Loucy (cell line): ENCODE results near the gene UAP1L1.
"Not testable (repeated sequence)": the region's sequence is repeated elsewhere in the genome, so short reads cannot be mapped to it uniquely, and the experiment has no call there.

Experiments
- H2AFZ ChIP-seq: fragments of 200-600 bp; sonication (generic); 2 replicates; pipeline ENCODE4 v1.6.0; 2016; ENCODE audit warnings: antibody characterized with exemption, mild to moderate bottlenecking, low read length, moderate library complexity
- H3F3A ChIP-seq: fragments of 200-600 bp; 2 replicates; pipeline ENCODE4 v1.6.0; 2016; ENCODE audit warnings: antibody characterized with exemption, low read depth, mild to moderate bottlenecking
- H3K27me3 ChIP-seq: fragments of 200-600 bp; sonication (generic); 2 replicates; pipeline ENCODE4 v1.6.1; 2014; ENCODE audit warnings: low read length, mild to moderate bottlenecking; ENCODE audit not compliant: insufficient read depth, poor library complexity, severe bottlenecking
- H3K36me3 ChIP-seq: fragments of 200-600 bp; sonication (generic); 2 replicates; pipeline ENCODE4 v1.6.1; 2016; ENCODE audit warnings: low read length; ENCODE audit not compliant: insufficient read depth
- H3K4me1 ChIP-seq: fragments of 200-600 bp; sonication (generic); 2 replicates; pipeline ENCODE4 v1.5.1; 2014; ENCODE audit warnings: low read length, mild to moderate bottlenecking; ENCODE audit not compliant: insufficient read depth, poor library complexity, severe bottlenecking
- H3K4me2 ChIP-seq: fragments of 200-600 bp; sonication (generic); 2 replicates; pipeline ENCODE4 v1.6.0; 2014; ENCODE audit warnings: antibody characterized with exemption, low read length, low read depth, mild to moderate bottlenecking; ENCODE audit not compliant: poor library complexity, severe bottlenecking
- H3K4me3 ChIP-seq: fragments of 200-600 bp; sonication (generic); 2 replicates; pipeline ENCODE4 v1.5.1; 2014; ENCODE audit warnings: low read length, mild to moderate bottlenecking, mixed read lengths; ENCODE audit not compliant: poor library complexity, severe bottlenecking
- H3K79me2 ChIP-seq: fragments of 200-600 bp; sonication (generic); 2 replicates; pipeline ENCODE4 v1.6.1; 2014; ENCODE audit warnings: low read length; ENCODE audit not compliant: insufficient read depth
- H3K9ac ChIP-seq: fragments of 200-600 bp; sonication (generic); 2 replicates; pipeline ENCODE4 v1.6.0; 2014; ENCODE audit warnings: mild to moderate bottlenecking, low read depth, low read length, moderate library complexity; ENCODE audit not compliant: poor library complexity, severe bottlenecking
- H3K9me2 ChIP-seq: fragments of 200-600 bp; sonication (generic); replicated peaks from 2 replicates; pipeline ENCODE4 v1.6.1; 2016; ENCODE audit warnings: low read depth, low read length, mixed read lengths
- H3K9me3 ChIP-seq: fragments of 200-600 bp; sonication (generic); 2 replicates; pipeline ENCODE4 v1.6.1; 2014; ENCODE audit warnings: mild to moderate bottlenecking, antibody characterized with exemption, low read length, low read depth; ENCODE audit not compliant: insufficient read depth
- H4K20me1 ChIP-seq: fragments of 200-600 bp; sonication (generic); 2 replicates; pipeline ENCODE4 v1.6.0; 2014; ENCODE audit warnings: antibody characterized with exemption, low read length, mild to moderate bottlenecking; ENCODE audit not compliant: insufficient read depth, poor library complexity, severe bottlenecking
- EZH2phosphoT487 ChIP-seq: fragments of 200-600 bp; IDR thresholded peaks from 2 replicates; pipeline ENCODE4 v1.6.1; 2018; ENCODE audit warnings: antibody characterized with exemption, mild to moderate bottlenecking, moderate library complexity, borderline replicate concordance
- TF ChIP-seq, protein P1 (sequence below): fragments of 200-600 bp; sonication (generic); conservative IDR thresholded peaks from 2 replicates; pipeline ENCODE4 v1.5.1; 2014; ENCODE audit warnings: mild to moderate bottlenecking, antibody characterized with exemption, low read length

Gene UAP1L1

DNA sequence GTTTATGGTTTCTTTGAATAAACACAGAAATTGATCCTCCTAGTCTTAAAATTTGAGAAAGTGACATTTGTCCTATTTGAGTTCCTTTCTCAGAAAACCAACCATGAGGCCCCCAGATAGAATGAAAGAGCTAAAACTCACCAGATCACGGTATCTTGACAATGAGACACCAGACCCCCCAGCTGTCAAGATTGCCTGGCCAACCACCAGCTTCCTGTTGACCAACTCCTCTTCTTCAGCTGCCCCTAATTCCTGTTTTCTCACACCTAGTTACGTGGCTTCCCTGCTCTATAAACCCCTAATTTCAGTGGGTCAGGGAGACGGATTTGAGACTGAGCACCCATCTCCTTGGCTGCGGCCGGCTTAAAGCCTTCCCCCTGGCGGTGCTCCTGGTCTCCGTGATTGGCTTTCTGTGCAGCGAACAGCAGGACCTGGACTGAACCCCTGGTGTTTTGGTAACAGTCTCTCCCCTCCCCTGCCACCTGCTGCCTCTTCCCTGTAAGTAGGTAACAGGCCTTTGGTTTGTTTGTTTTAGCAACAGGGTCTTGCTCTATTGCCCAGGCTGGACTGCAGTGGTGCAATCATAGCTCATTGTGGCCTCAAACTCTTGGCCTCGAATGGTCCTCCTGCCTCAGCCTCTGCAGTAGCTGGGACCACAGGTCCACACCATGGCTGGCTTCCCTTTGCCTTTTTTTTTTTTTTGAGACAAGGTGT, 18.6 kb upstream of the UAP1L1 start:
- TF ChIP-seq, protein P1, sequence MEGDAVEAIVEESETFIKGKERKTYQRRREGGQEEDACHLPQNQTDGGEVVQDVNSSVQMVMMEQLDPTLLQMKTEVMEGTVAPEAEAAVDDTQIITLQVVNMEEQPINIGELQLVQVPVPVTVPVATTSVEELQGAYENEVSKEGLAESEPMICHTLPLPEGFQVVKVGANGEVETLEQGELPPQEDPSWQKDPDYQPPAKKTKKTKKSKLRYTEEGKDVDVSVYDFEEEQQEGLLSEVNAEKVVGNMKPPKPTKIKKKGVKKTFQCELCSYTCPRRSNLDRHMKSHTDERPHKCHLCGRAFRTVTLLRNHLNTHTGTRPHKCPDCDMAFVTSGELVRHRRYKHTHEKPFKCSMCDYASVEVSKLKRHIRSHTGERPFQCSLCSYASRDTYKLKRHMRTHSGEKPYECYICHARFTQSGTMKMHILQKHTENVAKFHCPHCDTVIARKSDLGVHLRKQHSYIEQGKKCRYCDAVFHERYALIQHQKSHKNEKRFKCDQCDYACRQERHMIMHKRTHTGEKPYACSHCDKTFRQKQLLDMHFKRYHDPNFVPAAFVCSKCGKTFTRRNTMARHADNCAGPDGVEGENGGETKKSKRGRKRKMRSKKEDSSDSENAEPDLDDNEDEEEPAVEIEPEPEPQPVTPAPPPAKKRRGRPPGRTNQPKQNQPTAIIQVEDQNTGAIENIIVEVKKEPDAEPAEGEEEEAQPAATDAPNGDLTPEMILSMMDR: no peak
- TF ChIP-seq EZH2phosphoT487: no peak
- Histone ChIP-seq H3K27me3 (no peaks in the 10 kb centered on the region), H3K9ac (no peak overlapping the region), H3K79me2 (no peaks in the 10 kb centered on the region), H3K4me1 (no peaks in the 10 kb centered on the region), H3K9me3 (no peaks in the 10 kb centered on the region), H4K20me1 (no peaks in the 10 kb centered on the region), H2AFZ (no peak overlapping the region), H3K4me3 (no peak overlapping the region), H3F3A (no peaks in the 10 kb centered on the region; the same call in 1 of the 2 replicates), H3K36me3 (no peaks in the 10 kb centered on the region), H3K9me2 (no peaks in the 10 kb centered on the region), H3K4me2 (no peak overlapping the region)

DNA sequence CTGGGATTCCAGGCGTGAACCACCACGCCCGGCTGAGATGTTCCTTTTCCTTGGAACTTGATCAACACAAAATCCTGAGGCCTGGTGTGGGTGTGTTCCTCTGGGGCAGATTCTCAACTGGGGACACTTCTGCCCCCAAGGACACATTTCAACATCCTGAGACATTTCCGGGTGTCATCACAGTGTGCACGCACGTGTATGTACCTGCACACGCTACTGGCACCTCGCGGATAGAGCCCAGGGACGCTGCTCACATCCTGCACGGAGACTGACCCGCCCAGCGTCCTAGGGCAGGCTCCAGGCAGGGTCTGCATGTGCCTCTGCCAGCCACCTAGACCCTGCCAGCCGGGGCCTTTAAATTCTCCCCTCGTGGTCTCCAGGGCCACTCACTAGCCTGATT, 14.9 kb upstream of the UAP1L1 start:
- Histone ChIP-seq H3K27me3 (no peaks in the 10 kb centered on the region), H3K9ac (no peak overlapping the region), H4K20me1 (peaks cover 14% of the 10 kb centered on the region), H3F3A (no peaks in the 10 kb centered on the region; the same call in 1 of the 2 replicates), H3K4me3 (no peak overlapping the region), H3K36me3 (peaks cover 9% of the 10 kb centered on the region; the same call in 1 of the 2 replicates), H3K4me2 (no peak overlapping the region), H3K4me1 (peaks cover 3% of the 10 kb centered on the region), H3K9me3 (no peaks in the 10 kb centered on the region), H2AFZ (no peak overlapping the region), H3K79me2 (peaks cover 19% of the 10 kb centered on the region), H3K9me2 (no peaks in the 10 kb centered on the region)
- TF ChIP-seq, protein P1: no peak
- no peak for TF ChIP-seq EZH2phosphoT487

DNA sequence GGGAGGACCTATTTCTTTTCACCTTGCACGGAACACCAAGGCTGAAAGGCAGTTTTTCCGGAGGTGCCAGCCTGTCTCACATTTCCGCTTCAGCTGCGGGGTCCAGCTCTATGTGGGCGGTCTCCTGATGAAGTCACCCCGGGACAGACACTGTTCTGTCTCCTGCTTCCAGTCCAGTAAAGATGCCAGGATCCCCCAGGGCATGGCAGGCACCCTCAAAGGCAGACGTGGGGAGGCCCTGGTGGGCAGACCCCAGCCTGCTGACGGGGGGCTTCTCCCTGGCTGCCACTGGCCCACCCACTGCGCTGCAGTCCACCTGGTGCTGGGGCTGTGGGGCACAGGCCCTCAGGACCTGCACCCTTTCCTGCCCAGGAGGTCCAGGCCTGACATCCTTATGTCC, 14.5 kb upstream of the UAP1L1 start:
- not testable (repeated sequence) for H3K27me3 ChIP-seq, H2AFZ ChIP-seq, H3K9me3 ChIP-seq, H3K4me3 ChIP-seq, H3F3A ChIP-seq, H3K4me1 ChIP-seq, H3K9me2 ChIP-seq, H3K36me3 ChIP-seq, H3K4me2 ChIP-seq, H3K9ac ChIP-seq
- Histone ChIP-seq H4K20me1 (peaks cover 18% of the 10 kb centered on the region), H3K79me2 (peaks cover 23% of the 10 kb centered on the region)
